Cardiac septum (tissue), 1 donor: ENCODE data around the gene NDUFS6. TPM values are rescaled to one million over a fixed set of nuclear protein-coding genes. Genes with fewer than 3 reads are reported as not detected.
A peak's percentile ranks its signal among the peaks of the same experiment; 100 is the strongest.

Experiments used
- DNase-seq: peaks from one replicate; pipeline ENCODE4 v3.0.0-alpha.2; 2020; ENCODE audit warnings: low spot score
- intact Hi-C: fragments of 100-400 bp; cut with DNase I; formaldehyde crosslinking; loops from one replicate; pipeline ENCODE4 v1.14.0; 2022
- total RNA-seq: library from RNA; stranded (reverse); fragmentation: NEBNext Ultra II Directional; extraction: Animal tissue kit (Norgen Biotek cat#: 25700); gene quantifications from one replicate; pipeline ENCODE4 v1.2.1, GENCODE V29; 2021
- donor health status: DM: no; HTN: no; CAD: no.

The NDUFS6 gene
- total RNA-seq, 1 donor from 2014 or later = 78.6 TPM

DNA sequence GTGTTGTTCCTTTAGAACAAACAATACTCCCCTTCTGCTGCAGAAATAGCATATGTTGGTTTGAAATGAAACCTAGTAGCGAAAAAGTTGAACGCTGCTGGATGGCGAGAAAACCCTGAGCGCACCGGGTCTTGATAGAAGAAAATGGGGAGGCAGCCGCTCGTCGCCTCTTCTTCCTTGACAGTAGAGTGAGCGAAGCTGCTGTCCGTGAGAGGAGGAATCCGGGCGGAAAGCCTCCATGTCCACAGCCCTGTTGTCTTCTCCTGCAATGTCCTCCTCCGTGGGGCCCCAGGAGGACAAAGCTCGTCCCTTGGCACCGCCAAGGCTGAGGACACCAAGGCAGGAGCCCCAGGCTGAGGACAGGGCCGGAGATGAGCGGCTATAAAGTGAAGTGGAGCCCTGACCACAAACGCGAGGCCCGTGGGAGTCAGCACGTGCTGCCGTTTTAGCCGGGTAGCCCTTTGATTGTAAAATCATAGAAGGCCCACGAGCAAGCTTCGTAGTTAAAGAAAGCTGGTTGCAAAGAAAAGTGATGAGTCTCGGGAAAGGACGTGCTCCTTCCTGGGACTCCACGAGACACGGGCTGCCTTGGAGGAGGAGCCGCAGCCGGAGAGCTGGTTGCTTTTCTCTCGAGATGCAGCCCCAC lies 37.1 kb upstream of the NDUFS6 start:
- intact Hi-C loops = loop anchor here (2.0 to 5.0 kb wide), 2 partner anchors 271 to 388 kb away; no protein-coding TSS in a partner anchor
- DNase-seq = peak; percentile 41

DNA sequence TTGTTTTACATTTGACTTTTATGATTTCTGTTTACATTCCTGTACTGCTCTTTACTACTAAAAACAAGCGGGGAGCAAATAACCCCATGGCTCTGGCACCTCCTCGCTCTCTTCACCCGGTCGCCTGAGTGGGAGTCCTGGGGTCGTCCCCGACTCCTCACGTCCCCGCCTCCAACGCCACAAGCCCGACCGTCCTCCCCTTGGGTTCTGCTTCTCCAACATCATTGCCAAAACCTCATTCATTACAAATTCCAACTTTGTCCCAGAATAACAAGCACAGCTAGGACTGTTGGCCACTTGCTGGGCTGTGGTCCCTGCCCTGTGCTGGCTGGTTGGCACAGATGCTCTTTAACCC lies 36.6 kb upstream of the NDUFS6 start:
- intact Hi-C loops = loop anchor here (5.0 kb wide), 1 partner anchor 388 kb away; no protein-coding TSS in a partner anchor
- DNase-seq = peak; percentile 71

DNA sequence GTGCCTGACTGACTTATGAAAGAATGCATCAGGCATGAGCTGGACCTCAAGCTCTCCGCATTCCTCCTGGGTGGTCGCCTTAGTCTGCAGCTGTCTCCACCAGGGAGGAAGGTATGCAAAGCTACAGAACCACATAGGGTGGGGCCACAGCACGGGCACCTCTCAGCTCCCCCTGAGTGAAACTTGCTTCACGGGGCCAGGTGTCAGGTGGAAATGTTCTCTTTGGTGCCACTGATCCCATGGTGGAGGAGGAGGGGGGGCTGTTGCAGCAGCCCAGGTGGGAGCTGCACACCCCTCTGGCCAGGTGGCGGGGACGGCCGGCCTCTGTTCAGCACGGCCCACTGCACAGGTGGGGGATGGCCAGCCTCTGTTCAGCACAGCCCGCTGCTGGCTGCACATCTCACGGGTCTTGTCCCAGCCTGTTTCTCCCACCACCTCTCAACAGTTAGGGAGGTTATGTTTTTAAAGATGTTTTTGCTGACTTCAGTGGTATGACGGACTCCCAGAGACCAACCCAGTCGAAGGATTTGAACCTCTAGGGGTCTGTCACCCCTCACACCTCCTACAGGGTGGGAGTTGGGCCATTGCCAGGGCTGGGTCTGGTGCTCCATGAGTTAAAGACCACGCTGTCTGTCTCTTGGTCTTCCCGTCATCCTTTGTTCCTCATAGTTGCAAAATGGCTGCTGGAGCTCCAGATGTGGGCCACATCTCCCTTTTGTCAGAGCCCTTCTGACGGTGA lies 35.9 kb upstream of the NDUFS6 start:
- intact Hi-C loops = no loop called here
- DNase-seq = peak; percentile 49

DNA sequence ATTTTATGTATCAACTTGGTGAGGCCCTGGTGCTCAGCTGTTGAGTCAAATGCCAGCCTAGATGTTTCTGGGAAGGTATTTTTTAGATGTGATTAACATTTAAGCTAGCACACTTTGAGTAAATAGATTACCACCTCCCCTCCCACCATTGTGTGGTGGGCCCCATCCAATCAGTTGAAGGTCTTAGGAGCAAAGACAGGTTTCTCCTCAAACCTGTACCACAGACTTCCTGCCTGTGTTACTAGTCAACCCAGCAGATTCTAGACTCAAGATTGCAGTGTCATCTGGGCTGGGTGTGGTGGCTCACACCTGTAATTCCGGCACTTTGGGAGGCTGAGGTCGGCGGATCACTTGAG lies 35.3 kb upstream of the NDUFS6 start:
- intact Hi-C loops = no loop called here
- no peak for DNase-seq

DNA sequence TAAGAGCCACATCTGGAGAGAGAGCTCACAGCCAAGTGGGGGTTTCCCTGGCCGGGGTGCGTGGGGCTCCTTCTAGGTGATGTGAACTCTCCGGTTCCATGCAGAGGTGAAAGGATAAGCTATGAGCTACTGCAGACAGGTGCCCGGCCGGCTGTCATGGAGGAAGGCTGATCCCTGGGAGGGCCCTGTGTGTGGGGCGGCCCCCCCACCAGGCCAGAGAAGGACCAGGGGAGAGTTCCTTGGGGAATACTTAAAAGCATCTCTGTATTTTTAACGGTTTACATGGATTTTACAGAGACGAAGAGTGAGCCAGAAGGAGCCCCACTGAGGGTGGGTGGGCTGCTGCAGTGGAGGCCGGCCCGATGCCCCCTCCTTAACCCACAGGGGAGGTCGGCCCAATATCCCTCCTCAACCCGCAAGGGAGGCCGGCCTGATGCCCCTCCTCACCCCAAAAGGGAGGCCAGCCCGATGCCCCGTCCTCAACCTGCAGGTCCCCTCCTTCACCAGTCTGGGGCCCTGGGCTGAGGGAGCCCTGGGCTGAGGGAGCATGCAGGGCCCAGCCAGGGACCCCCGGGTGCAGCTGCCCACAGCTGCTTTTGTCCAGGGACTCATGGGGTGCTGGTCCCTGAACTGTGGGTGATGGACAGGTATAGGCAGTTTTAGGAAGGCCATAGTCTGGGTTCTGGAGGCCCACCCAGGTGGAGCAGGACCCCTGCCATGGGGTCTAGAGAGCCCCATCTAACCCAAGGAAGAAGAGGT lies 33.5 kb upstream of the NDUFS6 start:
- intact Hi-C loops = no loop called here

DNA sequence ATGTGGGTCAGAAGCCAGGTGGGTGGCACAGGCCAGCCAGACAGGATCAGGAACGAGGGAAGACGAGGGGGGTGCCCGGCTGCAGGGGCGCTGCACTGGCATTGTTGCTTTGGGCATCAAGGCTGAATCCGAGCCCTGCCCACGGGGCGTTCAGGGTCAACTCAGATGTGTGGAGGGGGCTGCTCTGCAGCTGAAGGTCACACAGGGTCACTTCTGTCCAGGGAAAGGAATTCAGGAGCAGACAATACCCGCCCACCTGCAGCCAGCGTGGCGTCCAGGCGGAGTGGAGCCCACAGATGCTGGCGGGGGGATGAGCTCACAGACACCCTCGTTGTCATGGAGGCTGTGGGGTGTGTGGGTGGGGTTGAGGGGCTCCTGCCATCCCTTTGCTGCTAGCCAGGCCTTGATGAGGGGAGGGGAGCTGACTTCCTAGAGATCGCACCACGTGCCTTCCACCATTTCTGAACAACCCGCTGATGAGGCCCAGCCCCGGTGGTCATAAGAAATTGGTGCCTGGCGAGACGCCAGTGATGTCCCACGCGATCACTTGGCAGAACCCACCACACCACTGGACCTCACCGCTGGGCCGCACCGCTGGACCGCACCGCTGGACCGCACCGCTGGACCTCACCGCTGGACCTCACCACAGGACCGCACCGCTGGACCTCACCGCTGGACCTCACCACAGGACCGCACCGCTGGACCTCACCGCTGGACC lies 32.8 kb upstream of the NDUFS6 start:
- intact Hi-C loops = no loop called here

More for the DNA sequence above, 33.5 kb upstream of the NDUFS6 start:
- DNase-seq = no peak

DNA sequence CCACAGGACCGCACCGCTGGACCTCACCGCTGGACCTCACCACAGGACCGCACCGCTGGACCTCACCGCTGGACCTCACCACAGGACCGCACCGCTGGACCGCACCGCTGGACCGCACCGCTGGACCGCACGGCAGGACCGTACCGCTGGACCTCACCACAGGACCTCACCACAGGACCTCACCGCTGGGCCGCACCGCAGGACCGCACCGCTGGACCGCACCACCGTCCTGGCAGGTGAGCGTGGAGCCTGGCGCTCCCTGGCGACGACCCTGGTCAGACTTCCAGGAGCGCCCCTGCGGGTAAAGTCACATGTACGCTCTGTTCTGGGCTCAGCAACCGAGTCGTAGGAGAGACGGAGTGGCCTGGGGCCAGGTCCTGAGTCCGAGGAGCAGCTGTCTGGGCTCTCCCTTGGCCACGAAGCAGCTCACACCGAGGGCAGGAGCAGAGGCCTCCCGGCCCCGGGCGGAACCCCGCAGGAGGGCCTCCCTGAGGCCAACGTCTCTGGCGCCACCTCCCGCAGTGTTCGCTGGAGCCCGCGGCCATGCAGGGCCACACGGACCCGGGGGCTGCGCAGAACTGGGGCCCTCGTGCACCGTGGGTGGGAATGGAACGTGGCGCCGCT lies 32.1 kb upstream of the NDUFS6 start:
- no peak for DNase-seq
- intact Hi-C loops = no loop called here

More for the DNA sequence above, 32.8 kb upstream of the NDUFS6 start:
- no peak for DNase-seq

DNA sequence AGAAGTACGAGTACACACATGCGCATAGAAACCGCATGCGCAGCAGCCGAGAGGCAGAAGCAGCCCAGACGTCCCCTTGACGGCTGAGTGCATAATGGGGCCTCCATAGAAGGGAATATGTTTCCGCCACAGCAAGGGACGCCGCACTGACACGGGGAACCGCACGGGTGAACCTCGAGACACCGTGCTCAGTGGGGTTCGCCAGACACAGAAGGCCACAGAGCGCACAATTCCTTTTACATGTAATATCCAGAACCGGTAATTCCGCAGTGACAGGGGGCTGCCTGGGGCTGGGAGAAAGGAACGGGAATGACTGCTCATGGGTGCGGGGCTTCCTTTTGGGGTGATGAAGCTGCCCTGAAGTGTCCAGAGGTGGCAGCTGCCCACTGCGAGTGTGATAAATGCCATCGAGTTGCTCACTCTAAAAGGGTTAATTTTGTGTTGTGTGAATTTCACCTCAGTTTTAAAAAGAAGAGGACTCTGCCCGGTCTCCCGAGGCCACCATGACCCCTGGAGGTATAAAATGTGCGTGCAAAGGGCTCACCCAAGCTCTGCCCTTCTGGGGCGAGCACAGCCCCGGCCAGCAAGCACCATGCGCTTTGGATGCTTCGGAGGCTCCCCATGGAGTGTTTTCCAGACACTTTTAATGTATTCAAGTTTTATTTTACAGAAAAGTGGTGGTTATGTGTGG lies 31.3 kb upstream of the NDUFS6 start:
- intact Hi-C loops = no loop called here
- DNase-seq = no peak

DNA sequence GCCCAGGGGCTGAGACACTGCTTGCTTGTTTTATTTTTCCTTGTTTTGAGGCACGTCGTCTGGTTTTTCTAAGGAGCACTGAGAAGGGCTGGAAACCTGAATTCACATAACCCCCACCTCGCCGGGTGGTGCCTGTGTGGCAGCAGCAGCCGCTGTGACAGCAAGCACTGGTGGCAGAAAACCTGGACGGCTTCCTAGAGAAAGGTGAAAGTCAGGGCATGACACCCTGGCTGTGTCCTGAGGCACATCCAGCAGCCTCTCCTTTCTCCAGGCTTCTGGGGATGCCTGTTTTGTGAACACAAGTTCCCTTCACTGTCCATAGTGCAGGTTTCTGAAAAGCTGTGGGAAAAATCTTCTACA lies 30.8 kb upstream of the NDUFS6 start:
- DNase-seq = no peak

DNA sequence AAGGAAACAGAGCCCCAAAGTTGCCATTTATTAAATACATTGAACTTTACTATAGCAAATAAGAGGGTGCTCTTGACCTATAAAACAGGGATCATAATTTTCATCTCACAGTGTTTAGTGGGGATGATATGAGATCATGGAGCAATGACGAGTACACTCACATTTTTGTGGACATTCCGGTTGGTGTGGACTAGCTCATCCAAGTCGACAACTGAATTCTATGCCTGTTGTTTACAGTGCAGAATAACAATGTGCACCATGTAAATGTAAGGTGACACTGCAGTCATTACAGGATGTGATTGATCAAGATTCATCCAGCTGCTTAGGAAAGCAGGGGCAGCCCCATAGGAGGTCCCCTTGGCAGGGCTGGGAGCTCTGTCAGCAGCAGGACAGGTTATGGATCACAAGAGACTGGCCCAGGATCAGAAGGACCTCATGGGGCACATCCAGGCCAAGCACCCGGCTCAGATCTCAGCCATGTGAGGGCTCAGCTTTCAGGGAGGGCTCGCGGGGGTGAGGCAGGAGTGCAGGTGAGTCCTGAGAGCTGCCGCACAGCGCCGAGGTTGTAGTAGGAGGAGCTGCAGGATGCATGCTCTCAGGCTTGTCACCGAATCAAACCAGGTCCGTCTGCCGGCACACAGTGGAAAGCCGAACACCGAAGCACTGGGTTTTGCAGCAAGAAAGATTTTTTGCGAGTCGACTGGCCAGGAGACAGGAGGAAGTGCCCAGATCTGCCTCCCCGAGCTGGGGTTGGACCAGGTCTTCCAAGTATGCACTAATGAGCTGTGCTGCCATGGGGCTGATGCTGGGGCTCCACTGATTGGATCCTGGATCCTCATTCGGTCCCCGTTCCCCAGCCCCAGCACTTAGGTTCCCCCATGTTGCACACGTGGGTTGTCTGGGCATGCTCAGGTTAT lies 29.8 kb upstream of the NDUFS6 start:
- no peak for DNase-seq

More for the DNA sequence above, 30.8 kb upstream of the NDUFS6 start:
- intact Hi-C loops = no loop called here

DNA sequence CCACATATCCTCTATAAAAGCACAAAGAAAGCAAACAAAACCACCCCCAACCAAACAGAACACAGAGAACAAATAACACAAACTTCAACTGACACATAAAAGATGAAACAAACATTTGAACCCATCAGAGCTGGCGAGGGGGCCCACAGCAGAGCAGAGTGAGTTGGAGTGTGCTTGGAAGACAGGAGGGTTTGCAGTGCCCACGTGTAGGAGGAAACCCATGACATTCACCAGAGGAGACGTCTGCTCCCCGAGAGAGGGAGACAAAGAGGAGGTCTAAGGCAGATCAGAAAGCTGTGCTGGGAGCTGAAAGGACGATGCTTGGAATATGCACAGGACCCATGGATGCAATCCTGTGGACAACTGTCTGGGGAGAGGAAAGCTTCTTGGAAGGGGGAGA lies 28.6 kb upstream of the NDUFS6 start:
- intact Hi-C loops = no loop called here
- no peak for DNase-seq

More for the DNA sequence above, 29.8 kb upstream of the NDUFS6 start:
- intact Hi-C loops = no loop called here

DNA sequence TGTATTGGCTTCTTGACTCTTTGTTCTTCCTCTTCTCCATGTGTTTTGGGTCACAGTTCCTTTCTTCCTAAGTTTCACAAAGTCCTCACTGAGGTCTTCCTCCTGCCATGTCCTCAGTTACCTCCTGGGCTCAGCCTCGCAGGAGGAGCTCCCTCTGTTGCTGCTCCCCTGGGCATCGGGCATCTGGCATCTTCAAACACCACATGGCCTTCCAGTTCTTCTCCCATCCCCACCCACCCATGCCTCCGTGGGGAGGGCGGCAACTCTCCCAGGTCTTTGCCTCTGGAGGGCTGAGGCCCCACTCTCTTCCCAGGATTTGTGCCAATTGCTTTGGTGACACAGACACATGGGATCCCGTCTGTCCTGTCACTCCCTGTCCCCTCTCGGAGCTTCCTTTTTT lies 24.4 kb upstream of the NDUFS6 start:
- intact Hi-C loops = no loop called here

DNA sequence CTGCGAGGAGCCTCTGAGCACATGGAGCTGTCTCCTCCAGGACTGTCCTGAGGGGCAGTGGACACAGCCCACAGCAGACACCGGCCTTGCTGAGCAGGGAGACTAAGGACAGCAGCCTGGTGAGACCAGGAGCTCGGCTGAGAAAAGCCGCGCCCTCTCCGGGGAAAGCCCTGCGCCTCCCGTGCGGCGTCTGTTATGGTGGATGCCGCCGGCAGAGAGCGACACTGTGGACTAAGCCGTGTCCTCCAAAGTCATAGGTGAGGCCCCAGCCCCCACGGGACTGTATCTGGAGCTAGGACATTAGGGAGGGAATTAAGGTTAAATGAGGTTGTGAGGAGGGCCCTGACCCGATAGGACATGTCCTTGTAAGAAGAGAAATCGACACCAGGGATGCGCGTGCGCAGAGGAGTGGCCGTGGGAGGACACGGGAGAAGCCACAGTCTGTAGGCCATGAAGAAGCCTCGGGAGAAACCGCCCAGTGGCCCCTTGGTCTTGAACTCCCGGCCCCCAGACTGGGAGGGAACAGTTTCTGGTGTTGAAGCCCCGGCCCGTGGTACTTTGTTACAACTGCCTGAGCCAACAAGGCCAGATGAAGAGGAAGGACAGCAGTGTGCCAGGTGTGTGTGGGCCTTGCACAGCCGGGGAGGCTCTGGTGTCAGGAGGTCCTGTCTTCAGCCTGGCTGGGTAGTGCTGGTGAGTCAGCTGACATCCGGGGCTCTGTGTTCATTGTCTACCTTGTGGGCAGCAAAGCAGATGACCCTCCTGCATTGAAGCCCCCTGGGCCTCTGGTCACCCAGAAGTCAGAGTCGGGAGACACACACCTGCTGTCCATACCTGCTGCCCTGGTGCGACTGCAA lies 23.7 kb upstream of the NDUFS6 start:
- no peak for DNase-seq
- intact Hi-C loops = no loop called here

More for the DNA sequence above, 24.4 kb upstream of the NDUFS6 start:
- DNase-seq = no peak

DNA sequence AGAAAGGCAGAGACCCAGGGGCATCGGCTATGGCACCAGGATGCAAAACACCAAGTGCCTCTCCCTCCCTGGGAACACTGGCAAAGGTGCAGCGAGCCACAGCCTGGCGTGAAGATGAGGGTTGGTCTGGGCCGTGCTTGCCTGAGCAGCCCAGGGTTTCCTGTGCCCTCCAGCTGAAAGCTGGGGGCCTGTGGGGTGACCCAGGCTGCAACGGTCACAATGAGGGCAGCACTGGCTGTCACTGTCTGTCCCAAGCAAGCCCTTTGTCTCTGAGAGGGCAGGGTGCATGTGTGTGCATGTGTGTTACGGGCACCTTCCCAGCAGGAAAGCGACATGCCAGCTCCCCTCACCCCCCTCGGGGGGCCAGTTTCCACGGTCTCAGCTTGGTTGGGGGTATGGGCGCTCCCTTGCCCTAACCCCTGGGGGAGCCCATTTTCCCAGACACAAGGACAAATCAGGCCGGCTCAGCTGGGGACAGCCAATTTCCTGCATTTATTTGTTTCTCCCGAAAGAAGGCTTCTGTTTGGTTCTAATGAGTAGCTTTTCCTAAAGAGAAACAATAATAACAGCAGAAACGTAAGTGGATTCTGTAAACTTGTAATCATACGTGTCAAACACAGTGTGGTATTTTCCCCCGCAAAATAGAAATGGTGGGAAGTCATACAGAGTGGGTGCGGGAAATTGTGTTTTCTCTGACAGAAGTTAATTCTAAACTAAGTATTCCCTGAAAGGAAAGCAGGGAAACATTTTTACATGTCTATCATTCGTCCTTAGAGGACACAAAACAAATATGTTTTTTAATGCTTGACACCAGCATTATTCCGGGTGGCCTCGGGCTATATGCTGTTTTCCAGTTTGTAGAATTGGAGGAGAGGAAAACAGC lies 22.8 kb upstream of the NDUFS6 start:
- intact Hi-C loops = no loop called here
- peak; percentile 54 for DNase-seq

DNA sequence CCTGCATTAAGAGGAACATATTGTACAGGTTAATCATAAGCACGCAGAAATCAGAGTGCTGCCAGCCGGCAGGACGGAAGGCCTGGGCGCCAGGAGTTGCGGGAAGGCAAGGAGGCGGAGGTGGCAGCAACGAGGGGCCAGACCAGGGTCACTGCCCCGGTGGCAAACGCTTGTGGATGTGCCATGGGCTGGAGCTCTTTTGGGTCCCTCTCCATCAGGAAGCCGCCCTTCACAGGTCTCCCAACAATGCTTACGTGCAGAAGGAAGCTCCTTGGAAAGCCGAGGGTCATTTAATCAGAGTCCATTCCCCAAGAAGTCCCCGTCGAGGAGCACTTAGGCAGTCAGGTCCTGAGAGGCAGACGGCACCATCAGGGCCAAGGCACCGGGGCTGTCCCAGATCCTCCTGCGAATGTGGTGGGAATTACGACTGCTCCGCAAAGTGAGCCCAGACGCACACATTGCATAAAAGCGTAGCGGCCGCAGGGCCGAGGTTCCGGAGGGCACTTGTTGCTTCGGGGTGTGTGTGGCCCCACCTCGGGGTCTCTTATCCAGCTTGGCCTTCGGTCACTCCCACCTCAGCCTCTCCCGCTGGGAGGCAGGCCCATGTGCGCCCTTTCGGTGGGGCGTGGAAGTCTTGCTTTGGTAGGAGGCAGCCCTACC lies 22.1 kb upstream of the NDUFS6 start:
- intact Hi-C loops = no loop called here
- DNase-seq = peak; percentile 71
